Activated gamma-delta T cell treated with Interleukin-2 at 50 U/mL for 16 hours (primary cell): Measurements from ENCODE around the gene SIM2.
"Not testable (repeated sequence)": the region's sequence is repeated elsewhere in the genome, so short reads cannot be mapped to it uniquely, and the experiment has no call there.

Source experiments
- DNase-seq: peaks from one replicate; pipeline ENCODE4 v3.0.0-alpha.2; 2020

Gene SIM2, protein sequence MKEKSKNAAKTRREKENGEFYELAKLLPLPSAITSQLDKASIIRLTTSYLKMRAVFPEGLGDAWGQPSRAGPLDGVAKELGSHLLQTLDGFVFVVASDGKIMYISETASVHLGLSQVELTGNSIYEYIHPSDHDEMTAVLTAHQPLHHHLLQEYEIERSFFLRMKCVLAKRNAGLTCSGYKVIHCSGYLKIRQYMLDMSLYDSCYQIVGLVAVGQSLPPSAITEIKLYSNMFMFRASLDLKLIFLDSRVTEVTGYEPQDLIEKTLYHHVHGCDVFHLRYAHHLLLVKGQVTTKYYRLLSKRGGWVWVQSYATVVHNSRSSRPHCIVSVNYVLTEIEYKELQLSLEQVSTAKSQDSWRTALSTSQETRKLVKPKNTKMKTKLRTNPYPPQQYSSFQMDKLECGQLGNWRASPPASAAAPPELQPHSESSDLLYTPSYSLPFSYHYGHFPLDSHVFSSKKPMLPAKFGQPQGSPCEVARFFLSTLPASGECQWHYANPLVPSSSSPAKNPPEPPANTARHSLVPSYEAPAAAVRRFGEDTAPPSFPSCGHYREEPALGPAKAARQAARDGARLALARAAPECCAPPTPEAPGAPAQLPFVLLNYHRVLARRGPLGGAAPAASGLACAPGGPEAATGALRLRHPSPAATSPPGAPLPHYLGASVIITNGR

DNA sequence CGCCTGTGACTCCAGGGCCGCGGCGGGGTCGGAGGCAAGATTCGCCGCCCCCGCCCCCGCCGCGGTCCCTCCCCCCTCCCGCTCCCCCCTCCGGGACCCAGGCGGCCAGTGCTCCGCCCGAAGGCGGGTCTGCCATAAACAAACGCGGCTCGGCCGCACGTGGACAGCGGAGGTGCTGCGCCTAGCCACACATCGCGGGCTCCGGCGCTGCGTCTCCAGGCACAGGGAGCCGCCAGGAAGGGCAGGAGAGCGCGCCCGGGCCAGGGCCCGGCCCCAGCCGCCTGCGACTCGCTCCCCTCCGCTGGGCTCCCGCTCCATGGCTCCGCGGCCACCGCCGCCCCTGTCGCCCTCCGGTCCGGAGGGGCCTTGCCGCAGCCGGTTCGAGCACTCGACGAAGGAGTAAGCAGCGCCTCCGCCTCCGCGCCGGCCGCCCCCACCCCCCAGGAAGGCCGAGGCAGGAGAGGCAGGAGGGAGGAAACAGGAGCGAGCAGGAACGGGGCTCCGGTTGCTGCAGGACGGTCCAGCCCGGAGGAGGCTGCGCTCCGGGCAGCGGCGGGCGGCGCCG is at the start of gene SIM2:
SIM2 (plus strand) TSS at position 135 of the 565 bp plus-strand sequence. CDS start 632 bp downstream, outside the sequence.
- DNase-seq = no peak

GRCh38 chr21:36654324-36654723 is 44.6 kb upstream of the SIM2 start:
- no peak for DNase-seq

- DNase-seq = no peak
These were observed 44.1 kb upstream of the SIM2 start for GRCh38 chr21:36654796-36655325.

DNA sequence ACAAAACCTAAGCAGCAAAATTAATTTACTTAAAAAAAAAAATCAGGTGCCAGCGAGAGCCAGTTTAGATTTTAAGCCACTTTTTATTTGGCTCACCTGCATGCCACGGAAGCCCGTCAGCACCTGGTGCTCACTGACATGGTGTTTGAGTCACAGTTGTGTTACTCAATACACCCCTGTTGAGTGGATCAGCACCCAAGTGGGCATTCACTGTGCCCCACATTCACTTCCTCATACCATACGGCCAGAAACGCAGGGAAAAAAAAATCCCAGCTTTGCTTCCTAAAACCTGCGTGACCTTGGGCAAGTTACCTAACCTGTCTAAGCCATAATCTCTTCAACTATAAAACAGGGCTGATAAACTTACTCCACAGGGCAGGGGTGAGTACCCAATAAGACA is 42.8 kb upstream of the SIM2 start:
- no peak for DNase-seq

DNA sequence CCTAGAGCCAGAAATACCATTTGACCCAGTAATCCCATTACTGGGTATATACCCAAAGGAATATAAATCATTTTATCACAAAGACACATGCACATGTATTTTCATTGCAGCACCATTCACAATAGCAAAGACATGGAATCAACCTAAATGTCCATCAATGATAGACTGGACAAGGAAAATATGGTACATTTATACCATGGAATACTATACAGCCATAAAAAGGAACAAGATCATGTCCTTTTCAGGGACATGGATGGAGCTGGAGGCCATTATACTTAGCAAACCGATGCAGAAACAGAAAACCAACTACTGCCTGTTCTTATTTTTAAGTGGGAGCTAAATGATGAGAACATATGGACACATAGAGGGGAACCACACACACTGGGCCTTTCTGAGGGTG is 41.6 kb upstream of the SIM2 start:
- not testable (repeated sequence) for DNase-seq

- DNase-seq = no peak
These were observed 40.9 kb upstream of the SIM2 start for GRCh38 chr21:36657999-36658398.

DNA sequence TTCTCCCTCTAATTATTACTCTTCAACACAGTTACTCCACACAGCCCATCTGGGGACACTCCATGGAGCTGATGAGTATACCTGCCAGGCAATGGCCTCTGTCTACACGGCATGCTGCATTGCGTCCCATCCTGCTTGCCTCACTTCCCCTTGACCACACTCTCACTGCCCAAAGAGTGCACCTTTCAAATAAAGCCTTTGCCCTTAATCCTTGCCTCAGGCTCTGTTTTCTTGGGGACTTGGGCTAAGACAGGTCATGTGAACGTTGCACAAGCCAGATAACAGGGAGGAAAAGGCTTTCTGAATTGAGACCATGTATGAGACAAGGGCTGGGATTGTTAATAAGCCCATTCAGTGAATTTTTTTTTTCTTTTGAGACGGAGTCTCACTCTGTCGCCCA is 40.0 kb upstream of the SIM2 start:
- DNase-seq = no peak

DNA sequence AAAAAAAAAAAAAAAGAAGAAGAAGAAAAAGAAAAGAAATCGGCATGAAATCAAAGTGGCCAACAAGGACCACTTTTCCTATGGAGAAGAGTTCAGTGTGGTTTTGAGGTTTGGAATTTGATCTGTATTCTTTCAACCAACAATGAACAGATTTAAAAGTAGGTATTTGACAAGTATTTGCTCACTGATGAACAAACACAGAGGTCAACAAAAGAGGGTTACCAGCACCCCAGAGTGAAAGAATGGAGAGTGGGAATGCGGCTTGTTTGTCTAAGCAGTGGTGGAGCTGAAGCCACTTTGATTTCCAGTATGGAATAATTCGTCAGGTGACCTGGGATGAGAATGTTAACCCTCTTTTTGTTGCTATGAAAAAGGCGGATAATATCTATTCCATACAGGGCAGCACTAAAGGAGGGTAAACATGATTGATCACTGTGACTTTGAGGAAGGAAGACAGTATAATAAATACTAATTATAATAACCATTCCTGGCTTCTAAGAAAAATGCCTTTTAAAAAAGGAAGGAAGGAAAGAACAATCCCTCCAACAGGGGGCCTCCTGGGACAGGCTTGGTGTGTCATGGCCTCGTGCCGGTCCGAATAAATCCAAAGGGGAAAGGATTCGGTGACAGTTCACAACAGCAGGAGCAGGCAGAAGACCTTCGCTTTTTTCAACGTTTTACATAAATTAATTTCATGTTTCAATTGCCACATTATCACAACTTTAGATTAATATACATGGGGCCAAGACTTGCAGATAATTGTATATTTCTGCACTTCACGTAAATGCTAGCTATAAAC is 37.2 kb upstream of the SIM2 start:
- no peak for DNase-seq

DNA sequence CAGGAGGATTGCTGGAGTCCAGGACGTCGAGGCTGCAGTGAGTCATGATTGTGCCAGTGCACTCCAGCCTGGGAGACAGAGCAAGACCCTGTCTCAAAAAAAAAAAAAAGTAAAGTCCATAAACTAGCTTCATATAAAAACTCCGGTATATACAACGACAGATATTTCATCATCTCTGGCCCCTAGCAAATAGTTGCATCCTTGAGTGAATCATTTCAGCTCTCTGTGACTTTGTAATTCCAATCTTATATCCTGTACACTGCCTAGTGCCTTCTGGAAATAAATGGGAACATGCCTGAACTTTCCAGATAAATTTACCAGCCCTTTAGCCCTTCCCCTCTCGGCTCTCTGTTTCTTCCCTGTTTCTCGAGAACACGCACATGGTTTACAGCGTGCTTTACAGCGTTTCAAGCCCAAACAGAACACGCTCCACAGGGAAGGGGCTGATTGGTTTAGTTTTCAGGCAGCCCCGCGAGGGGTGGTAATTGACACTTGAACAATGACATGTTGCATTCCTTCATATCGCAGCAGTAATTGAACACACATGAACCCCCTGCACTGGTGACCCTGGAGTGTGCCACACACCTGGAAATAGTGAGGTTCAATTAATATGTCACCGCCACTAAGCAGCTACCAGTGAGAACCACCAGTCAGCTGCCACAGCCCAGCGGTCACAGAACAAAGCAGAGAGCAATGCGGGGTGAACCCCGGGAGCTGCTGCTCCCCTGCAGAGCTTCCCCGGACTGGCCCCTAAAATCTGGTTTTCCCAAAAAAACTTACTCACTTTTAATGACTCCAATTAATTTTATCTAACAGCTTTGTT is 35.7 kb upstream of the SIM2 start:
- DNase-seq = no peak

GRCh38 chr21:36664662-36664990 is 34.3 kb upstream of the SIM2 start:
- no peak for DNase-seq

- no peak for DNase-seq
These were observed 33.1 kb upstream of the SIM2 start for GRCh38 chr21:36665806-36666205.

DNA sequence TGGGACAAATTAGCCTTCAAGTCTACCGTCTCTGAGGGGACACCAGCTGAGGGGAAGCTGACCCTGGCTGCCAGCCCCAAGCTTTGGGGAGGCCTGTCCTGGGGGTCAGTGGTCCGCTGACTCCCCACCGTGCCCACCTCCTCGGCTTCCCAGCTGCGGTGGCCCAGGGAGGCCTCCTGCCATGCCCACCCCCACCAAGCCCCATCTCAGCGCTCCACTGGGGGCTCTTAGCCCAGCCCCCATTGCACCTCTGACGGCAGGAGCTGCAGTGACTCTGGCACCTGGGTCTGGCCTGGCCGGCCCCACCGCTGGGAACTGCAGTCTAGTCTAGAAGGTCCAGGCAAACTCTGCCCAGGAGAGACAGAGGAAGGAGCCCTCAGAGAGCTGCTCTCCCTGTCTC is 30.2 kb upstream of the SIM2 start:
- no peak for DNase-seq

DNA sequence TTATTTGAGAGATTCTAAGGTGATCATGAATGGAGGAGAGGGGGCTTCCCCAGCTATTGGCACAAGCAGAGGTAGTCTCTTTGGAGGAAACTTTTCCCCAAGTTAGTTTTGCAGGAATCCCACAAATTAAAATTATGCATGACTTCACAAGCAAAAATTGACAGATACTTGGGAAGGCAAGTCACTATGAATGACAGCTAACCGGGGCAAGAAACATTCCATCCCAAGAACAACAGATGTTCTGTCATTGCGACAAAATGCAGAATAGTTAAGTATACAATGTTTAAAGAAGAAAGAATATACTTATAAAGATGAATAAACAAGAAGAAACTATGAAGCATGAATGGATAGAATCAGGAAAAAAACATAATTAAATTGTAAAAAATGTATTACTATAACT is 27.1 kb upstream of the SIM2 start:
- no peak for DNase-seq

DNA sequence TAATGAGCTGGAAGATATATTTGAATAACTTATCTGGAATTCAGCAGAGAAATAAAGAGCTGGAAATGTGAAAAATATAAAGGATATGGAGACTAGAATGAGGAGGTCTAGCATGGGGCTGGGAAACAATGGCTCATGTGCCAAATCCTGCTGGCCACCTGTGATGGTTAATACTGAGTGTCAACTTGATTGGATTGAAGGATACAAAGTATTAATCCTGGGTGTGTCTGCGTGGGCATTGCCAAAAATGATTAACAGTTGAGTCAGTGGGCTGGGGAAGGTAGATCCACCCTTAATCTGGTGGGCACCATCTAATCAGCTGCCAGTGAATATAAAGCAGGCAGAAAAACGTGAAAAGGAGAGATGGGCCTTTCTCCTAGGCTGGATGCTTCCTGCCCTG is 26.6 kb upstream of the SIM2 start:
- not testable (repeated sequence) for DNase-seq

DNA sequence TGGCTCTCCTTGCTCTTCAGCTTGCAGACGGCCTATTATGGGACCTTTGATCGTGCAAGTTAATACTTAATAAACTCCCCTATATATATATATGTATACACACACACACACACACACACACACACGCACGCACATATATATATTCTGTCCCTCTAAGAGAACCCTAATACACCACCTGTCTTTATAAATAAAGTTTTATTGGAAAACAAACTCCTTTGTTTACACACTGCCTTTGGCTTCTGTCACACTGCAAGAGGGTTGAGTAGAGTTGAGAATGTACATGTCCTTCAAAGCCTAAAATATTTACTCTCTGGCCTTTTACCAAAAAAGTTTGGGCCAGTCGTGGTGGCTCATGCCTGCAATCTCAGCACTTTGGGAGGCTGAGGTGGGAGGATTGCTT is 26.2 kb upstream of the SIM2 start:
- DNase-seq = no peak

DNA sequence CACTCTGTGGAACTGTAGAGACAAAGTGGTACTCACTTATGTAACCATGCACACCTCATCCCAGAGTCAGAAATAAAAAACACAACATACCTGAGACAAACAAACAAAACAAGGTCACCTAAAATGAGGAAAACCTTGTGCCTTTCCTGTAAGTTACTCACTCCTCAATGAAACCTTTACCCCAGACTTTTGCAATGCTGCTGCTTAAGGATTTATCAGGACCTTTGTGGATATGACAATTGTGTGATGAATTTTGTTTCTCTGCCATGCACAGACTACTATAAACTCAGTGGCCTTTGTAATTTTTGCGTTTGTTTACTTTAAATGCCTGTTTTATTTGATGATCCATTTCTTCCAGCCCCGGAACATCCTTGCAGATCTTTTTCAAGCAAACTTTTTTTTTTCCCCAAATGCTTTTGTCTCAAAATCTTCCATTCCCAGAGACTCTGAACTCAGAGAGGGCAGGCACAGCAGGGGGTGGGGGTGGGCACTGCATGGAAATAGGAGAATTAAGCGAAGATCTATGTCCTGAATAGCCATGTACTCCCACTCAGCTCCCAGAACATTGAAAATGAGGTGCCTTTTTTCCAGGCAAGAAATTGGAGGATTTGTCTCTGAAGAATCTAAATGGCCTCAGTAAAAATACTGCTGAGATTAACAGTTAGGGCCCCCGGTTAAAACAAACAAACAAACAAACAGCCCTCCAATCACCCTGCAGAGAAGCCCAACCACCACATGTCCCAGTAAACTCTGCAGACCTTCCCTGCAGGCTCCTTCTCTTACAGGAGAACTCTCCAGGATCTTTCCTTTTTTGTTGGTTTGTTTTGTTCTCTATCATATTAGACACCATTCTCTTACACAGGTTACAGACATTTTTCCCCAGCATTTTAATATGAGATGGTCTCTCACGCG is 22.6 kb upstream of the SIM2 start:
- DNase-seq = no peak

DNA sequence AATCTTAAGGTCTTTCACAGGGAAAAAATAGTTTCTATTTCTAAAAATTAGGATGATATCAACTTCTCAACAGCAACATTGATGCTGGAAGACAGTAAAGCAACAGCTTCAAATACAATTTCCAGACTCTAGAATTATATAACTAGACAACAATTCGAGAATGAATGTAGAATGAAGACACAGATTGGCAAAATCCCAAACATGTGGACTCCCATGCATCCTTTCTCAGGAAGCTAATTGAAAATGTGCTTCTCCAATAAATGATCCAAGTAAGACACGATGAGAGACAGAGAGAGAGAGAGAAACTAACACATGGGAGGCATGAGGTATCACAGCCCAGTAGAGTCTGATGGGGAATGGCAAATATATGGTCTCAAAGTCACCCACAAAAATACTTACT is 21.5 kb upstream of the SIM2 start:
- DNase-seq = no peak

DNA sequence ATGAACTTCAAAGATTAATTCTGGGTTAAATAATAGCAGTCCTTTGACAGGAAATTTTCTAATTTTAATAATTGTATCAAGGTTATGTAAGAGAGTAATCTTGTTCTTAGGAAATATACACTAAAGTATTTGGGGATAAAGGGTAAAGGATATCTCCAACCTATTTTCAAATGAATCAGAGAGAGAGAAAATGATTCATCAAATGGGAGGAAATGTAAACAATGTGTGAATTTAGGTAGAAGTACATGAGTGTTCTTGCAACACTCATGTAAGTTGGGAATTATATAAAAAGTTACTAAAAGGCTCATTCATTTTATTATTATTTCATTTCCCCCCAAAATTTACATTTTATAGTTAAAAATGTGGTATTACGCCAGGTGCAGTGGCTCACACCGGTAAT is 20.4 kb upstream of the SIM2 start:
- no peak for DNase-seq

DNA sequence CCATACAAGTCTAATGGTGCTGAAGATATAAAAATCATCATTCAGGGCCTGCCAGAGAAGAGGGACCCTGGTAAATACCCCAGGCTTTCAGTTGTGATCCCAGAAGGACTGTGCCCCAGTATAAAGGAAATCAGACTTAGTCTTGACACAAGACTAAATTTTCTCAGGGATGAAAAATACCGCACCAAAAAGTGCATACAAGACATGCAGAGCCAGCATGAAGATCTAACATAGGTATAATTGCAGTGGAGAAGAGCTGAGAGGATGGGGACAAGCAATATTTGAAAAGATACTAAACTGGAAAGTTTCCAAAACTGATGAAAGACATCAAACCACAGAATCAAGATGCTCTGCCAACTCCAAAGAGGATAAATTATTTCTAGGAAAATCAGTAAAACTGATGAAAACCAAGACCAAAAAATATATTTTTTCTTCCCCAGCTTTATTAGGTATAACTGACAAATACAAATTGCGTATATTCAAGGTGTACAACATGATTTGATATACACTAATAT is 17.7 kb upstream of the SIM2 start:
- no peak for DNase-seq

DNA sequence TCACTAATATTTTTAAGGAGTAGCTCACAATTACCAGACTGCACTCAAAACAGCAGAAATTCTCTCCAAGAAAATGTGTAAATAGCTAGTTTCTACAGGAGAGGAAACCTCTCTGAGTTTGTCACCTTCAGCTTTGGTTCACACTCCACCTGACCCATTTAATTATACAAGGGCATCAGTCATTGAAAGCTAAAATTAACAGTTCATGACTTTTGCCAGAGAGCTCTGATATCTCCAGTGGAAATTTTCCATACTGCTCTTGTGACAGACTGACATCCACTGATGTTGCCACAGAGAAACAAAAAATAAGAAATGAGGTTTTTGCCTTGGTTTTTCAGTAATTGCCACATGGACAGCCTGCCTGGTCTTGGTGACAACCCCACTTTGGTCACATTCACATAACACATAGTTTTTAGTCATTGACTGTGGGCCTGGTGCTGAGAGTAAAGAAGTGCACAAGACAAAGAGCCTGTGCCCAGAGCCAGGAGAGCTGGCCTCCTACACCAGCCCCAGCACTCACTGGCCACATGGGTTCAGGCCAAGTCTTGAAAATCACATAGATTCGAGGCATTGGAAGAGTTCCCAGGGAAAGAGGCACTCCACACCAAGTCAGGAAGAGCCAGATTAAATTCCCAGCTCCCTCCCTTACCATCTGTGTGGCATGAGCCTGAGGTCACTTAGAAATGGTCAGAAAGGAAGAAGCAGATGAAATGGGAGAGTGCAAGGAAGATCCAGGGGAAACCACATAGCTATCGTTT is 13.8 kb upstream of the SIM2 start:
- no peak for DNase-seq
